Esophagus muscularis mucosa (tissue), 4 donors: Measurements from ENCODE around the gene MAPK8IP3. TPM values are rescaled to one million over a fixed set of nuclear protein-coding genes. Genes with fewer than 3 reads are reported as not detected.

Experiments used
- DNase-seq: peaks from one replicate; pipeline ENCODE4 v3.0.0-alpha.2; 2017; ENCODE audit errors: extremely low spot score
- H3K27ac ChIP-seq, 4 donors: fragments of 200-600 bp; sonication (generic); replicated peaks in 1 of 4; 1 replicate in 3 of 4; 2 replicates in 1 of 4; pipeline ENCODE4 v1.5.1; 2016 to 2019; ENCODE audit warnings: mild to moderate bottlenecking in 1 of 4
- H3K27me3 ChIP-seq, 4 donors: fragments of 200-600 bp; sonication (generic); one replicate each; pipeline versions ENCODE4 v1.5.1 to v1.6.0; 2016 to 2019
- H3K36me3 ChIP-seq, 4 donors: fragments of 200-600 bp; sonication (generic); one replicate each; pipeline ENCODE4 v1.5.1; 2016 to 2019
- H3K4me1 ChIP-seq, 4 donors: fragments of 200-600 bp; sonication (generic); one replicate each; pipeline ENCODE4 v1.5.1; 2016 to 2019
- H3K4me3 ChIP-seq, 4 donors: fragments of 200-600 bp; sonication (generic); 1 replicate in 2 of 4; 2 replicates in 2 of 4; pipeline ENCODE4 v1.5.1; 2016 to 2019; ENCODE audit warnings: mild to moderate bottlenecking in 4 of 4, moderate library complexity in 1 of 4
- H3K9me3 ChIP-seq, 4 donors: fragments of 200-600 bp; sonication (generic); 1 replicate in 3 of 4; 2 replicates in 1 of 4; pipeline ENCODE4 v1.5.1; 2016 to 2019
- CTCF ChIP-seq, 3 experiments: fragments of 200-600 bp in 2 of 3; fragments of 450-650 bp in 1 of 3; sonication (generic) in 2 of 3; IDR thresholded peaks; one replicate each; pipeline ENCODE4 v1.5.1; 2017 to 2019; ENCODE audit warnings: antibody characterized with exemption in 3 of 3, mild to moderate bottlenecking in 2 of 3, moderate library complexity in 1 of 3
- EP300 ChIP-seq: sonication (generic); formaldehyde crosslinking; IDR thresholded peaks from one replicate; pipeline ENCODE4 v1.6.1; 2017; ENCODE audit warnings: antibody characterized with exemption
- POLR2A ChIP-seq: fragments of 450-650 bp; IDR thresholded peaks from one replicate; pipeline ENCODE4 v1.6.1; 2017; ENCODE audit warnings: antibody characterized with exemption, moderate library complexity, mild to moderate bottlenecking, low read depth
- POLR2AphosphoS5 ChIP-seq, 2 donors: sonication (generic); formaldehyde crosslinking; IDR thresholded peaks; one replicate each; pipeline ENCODE4 v1.6.1; 2017; ENCODE audit warnings: antibody characterized with exemption in 2 of 2
- WGBS: methylation state at CpG from one replicate; pipeline ENCODE4 v1.1.5; 2018; 5-methylcytosine and 5-hydroxymethylcytosine counted together
- intact Hi-C: fragments of 100-400 bp; cut with DNase I; formaldehyde crosslinking; loops from one replicate; pipeline ENCODE4 v1.15.1; 2023
- total RNA-seq, 4 donors: library from RNA; depleted of rRNA; stranded (reverse); fragments of >200 nt; gene quantifications; one replicate each; pipeline versions ENCODE4 v1.1.0 to v1.2.1, GENCODE V29; 2016

Gene MAPK8IP3
- total RNA-seq, 4 donors from 2014 or later, result 21.5 to 36.2 (median 28.5) TPM

- Histone ChIP-seq H3K4me1 (peaks cover 36 to 64% (median 57%) of the 10 kb centered on the region in 4 donors), H3K27ac (peak within 1 kb of the TSS; percentile 87 to 95 (median 90)), H3K9me3 (no peaks in the 10 kb centered on the region), H3K4me3 (peak within 1 kb of the TSS; percentile 72 to 100 (median 88)), H3K36me3 (peaks cover 27 to 51% (median 50%) of the 10 kb centered on the region in 4 donors), H3K27me3 (no peaks in the 10 kb centered on the region)
- intact Hi-C loops, result loop anchor here (1.0 to 5.0 kb wide), 4 partner anchors 9 to 161 kb away; partner anchors contain the start of genes CRAMP1, HAGH, IFT140 and MAPK8IP3
- 0% methylated on average over 9 of the region's 108 CpGs for WGBS
- DNase-seq, result no peak
- TF ChIP-seq POLR2AphosphoS5 (IDR thresholded peaks at IDR 0.05) (peak; percentile 87 to 91), CTCF (IDR thresholded peaks at IDR 0.05) (peak; percentile 67 to 75 (median 72)), POLR2A (no peak)
Measured at GRCh38 chr16:1772908-1773702, 67.1 kb downstream of the MAPK8IP3 start, which contains the start of gene MRPS34. Gene MRPS34, minus strand, starts transcription at chr16:1773134. Its CDS starts 15 bp downstream, at chr16:1773119.

GRCh38 chr16:1773703-1774447, 67.9 kb downstream of the MAPK8IP3 start:
- intact Hi-C loops, result loop anchor here (1.0 to 5.0 kb wide), 4 partner anchors 8 to 162 kb away; partner anchors contain the start of genes CRAMP1, HAGH, IFT140 and MAPK8IP3
- peaks cover 36 to 64% (median 55%) of the 10 kb centered on the region in 4 donors for H3K4me1 ChIP-seq
- no peak for TF ChIP-seq CTCF (IDR thresholded peaks at IDR 0.05)
- no peak for TF ChIP-seq POLR2AphosphoS5 (IDR thresholded peaks at IDR 0.05)
- no peak for TF ChIP-seq POLR2A
- no peak for TF ChIP-seq EP300

GRCh38 chr16:1774448-1774780, 68.4 kb downstream of the MAPK8IP3 start:
- peaks cover 20 to 51% (median 49%) of the 10 kb centered on the region in 4 donors for H3K36me3 ChIP-seq
- 97% methylated on average over 5 of the region's 7 CpGs for WGBS
- no peak for DNase-seq
- H3K9me3 ChIP-seq, result no peaks in the 10 kb centered on the region
- no peaks in the 10 kb centered on the region for H3K27me3 ChIP-seq
- intact Hi-C loops, result loop anchor here (5.0 kb wide), 2 partner anchors 67 to 162 kb away; partner anchors contain the start of genes CRAMP1, IFT140 and MAPK8IP3
- no peak for TF ChIP-seq EP300
- no peak for TF ChIP-seq POLR2A
- no peak for TF ChIP-seq POLR2AphosphoS5 (IDR thresholded peaks at IDR 0.05)
- peak overlapping the region; percentile 72 to 100 (median 88) for H3K4me3 ChIP-seq
- peaks cover 36 to 62% (median 54%) of the 10 kb centered on the region in 4 donors for H3K4me1 ChIP-seq
- H3K27ac ChIP-seq, result peak overlapping the region; percentile 87 to 95 (median 90)

More at GRCh38 chr16:1773703-1774447, 67.9 kb downstream of the MAPK8IP3 start:
- no peaks in the 10 kb centered on the region for H3K27me3 ChIP-seq
- peak overlapping the region; percentile 87 to 95 (median 90) for H3K27ac ChIP-seq
- DNase-seq, result no peak
- no peaks in the 10 kb centered on the region for H3K9me3 ChIP-seq
- H3K4me3 ChIP-seq, result peak overlapping the region; percentile 72 to 100 (median 88)
- peaks cover 22 to 51% (median 48%) of the 10 kb centered on the region in 4 donors for H3K36me3 ChIP-seq
- under 1% methylated on average over 27 of the region's 45 CpGs for WGBS

- H3K27me3 ChIP-seq, result no peaks in the 10 kb centered on the region
- H3K4me3 ChIP-seq, result no peak overlapping the region
- H3K9me3 ChIP-seq, result no peaks in the 10 kb centered on the region
- H3K4me1 ChIP-seq, result peaks cover 35 to 62% (median 54%) of the 10 kb centered on the region in 4 donors
- no peak for DNase-seq
- WGBS, result 86% methylated on average over 12 of the region's 30 CpGs
- H3K27ac ChIP-seq, result peak overlapping the region in 1 of 4 donors; percentile 95
- intact Hi-C loops, result no loop called here
- TF ChIP-seq POLR2AphosphoS5 (IDR thresholded peaks at IDR 0.05), result no peak
- TF ChIP-seq EP300, result no peak
- no peak for TF ChIP-seq CTCF (IDR thresholded peaks at IDR 0.05)
- TF ChIP-seq POLR2A, result no peak
- peaks cover 20 to 53% (median 52%) of the 10 kb centered on the region in 4 donors for H3K36me3 ChIP-seq
Measured at GRCh38 chr16:1775006-1775845, 69.2 kb downstream of the MAPK8IP3 start.
